Lower leg skin (tissue), 3 donors: ENCODE data around the gene LRSAM1.

Experiments used
- CTCF ChIP-seq, 3 donors: fragments of 450-650 bp; IDR thresholded peaks; one replicate each; pipeline ENCODE4 v1.5.1; 2016; ENCODE audit warnings: antibody characterized with exemption in 3 of 3, mild to moderate bottlenecking in 3 of 3, moderate library complexity in 2 of 3
- POLR2A ChIP-seq, 2 donors: fragments of 450-650 bp; IDR thresholded peaks; one replicate each; pipeline ENCODE4 v1.6.1; 2016 to 2017; ENCODE audit warnings: antibody characterized with exemption in 2 of 2, mild to moderate bottlenecking in 1 of 2, moderate library complexity in 1 of 2

GRCh38 chr9:127463911-127464310 lies 12.6 kb downstream of the LRSAM1 start:
- no peak for TF ChIP-seq CTCF (IDR thresholded peaks at IDR 0.05)
- no peak for TF ChIP-seq POLR2A (IDR thresholded peaks at IDR 0.05)
